IMR-90 (cell line): ENCODE data around the gene HOXA3. TPM values are rescaled to one million over a fixed set of nuclear protein-coding genes. Genes with fewer than 3 reads are reported as not detected.

ENCODE experiments used
- ATAC-seq: fragments of 200-7000 bp; cut with Tn5 transposase; 2 replicates; pipeline ENCODE4 v1.9.1; 2020; ENCODE audit warnings: low read depth, mild to moderate bottlenecking, moderate library complexity
- BruUV-seq: library from RNA; stranded (reverse); fragments of 400-500 nt; replicated peaks from 2 replicates; lab custom pipeline; 2021; lab: Mats Ljungman, UMichigan
- CTCF ChIA-PET: fragments of 300-600 bp; formaldehyde crosslinking; extraction: SDS; loops from one replicate; lab custom pipeline; 2021; ENCODE audit warnings: antibody characterized with exemption; lab: Yijun Ruan, JAX
- POLR2A ChIA-PET: fragments of 300-600 bp; sonication (Branson Sonifier 250); formaldehyde crosslinking; loops from one replicate; lab custom pipeline; 2022; ENCODE audit warnings: antibody characterized with exemption; ENCODE audit not compliant: unreplicated experiment; lab: Charles Lee
- DNase-seq: peaks from one replicate; pipeline ENCODE4 v3.0.0; 2013
- H2AFZ ChIP-seq: replicated peaks from 2 replicates; pipeline ENCODE3; 2013; ENCODE audit warnings: low read length, mild to moderate bottlenecking; ENCODE audit not compliant: poor library complexity
- H2AK5ac ChIP-seq: 2 replicates; pipeline ENCODE4 v1.6.1; 2013; ENCODE audit warnings: low read depth, low read length, inconsistent platforms
- H2AK9ac ChIP-seq: replicated peaks from 2 replicates; pipeline ENCODE3; 2013; ENCODE audit warnings: mild to moderate bottlenecking, low read depth, low read length, moderate library complexity; ENCODE audit not compliant: poor library complexity
- H2BK120ac ChIP-seq: 2 replicates; pipeline ENCODE4 v1.6.1; 2013; ENCODE audit warnings: low read depth, low read length, inconsistent platforms
- H2BK15ac ChIP-seq: 3 replicates; pipeline ENCODE4 v1.6.1; 2013; ENCODE audit warnings: low read depth, low read length, inconsistent platforms
- H2BK20ac ChIP-seq: 2 replicates; pipeline ENCODE4 v1.6.1; 2013; ENCODE audit warnings: low read depth, mild to moderate bottlenecking, inconsistent platforms, low read length, moderate library complexity
- H2BK5ac ChIP-seq: 2 replicates; pipeline ENCODE4 v1.6.1; 2013; ENCODE audit warnings: mild to moderate bottlenecking, low read depth, low read length, inconsistent platforms; ENCODE audit not compliant: poor library complexity, severe bottlenecking
- H3K14ac ChIP-seq: replicated peaks from 2 replicates; pipeline ENCODE4 v1.6.1; 2013; ENCODE audit warnings: low read depth, low read length, inconsistent platforms
- H3K18ac ChIP-seq: 2 replicates; pipeline ENCODE4 v1.6.1; 2013; ENCODE audit warnings: low read depth, low read length, control low read depth
- H3K23ac ChIP-seq: 2 replicates; pipeline ENCODE4 v1.6.1; 2013; ENCODE audit warnings: low read depth, low read length, inconsistent platforms
- H3K27ac ChIP-seq: 2 replicates; pipeline ENCODE4 v1.5.1; 2013; ENCODE audit warnings: mild to moderate bottlenecking, control low read depth, low read length; ENCODE audit not compliant: insufficient read depth
- H3K27me3 ChIP-seq: 2 replicates; pipeline ENCODE4 v1.6.1; 2013; ENCODE audit warnings: low read length; ENCODE audit not compliant: control insufficient read depth, insufficient read depth
- H3K36me3 ChIP-seq: 2 replicates; pipeline ENCODE4 v1.6.1; 2013; ENCODE audit warnings: low read length, mixed read lengths; ENCODE audit not compliant: control insufficient read depth, insufficient read depth
- H3K4ac ChIP-seq: 2 replicates; pipeline ENCODE4 v1.6.1; 2013; ENCODE audit warnings: low read depth, low read length, inconsistent platforms
- H3K4me1 ChIP-seq: 2 replicates; pipeline ENCODE4 v1.6.1; 2013; ENCODE audit warnings: low read length, mixed read lengths; ENCODE audit not compliant: control insufficient read depth, insufficient read depth
- H3K4me2 ChIP-seq: 2 replicates; pipeline ENCODE4 v1.6.1; 2013; ENCODE audit warnings: low read depth, mild to moderate bottlenecking, control low read depth, low read length, moderate library complexity
- H3K4me3 ChIP-seq: 2 replicates; pipeline ENCODE4 v1.5.1; 2013; ENCODE audit warnings: low read depth, mild to moderate bottlenecking, control low read depth, low read length, moderate library complexity; ENCODE audit not compliant: insufficient read depth
- H3K56ac ChIP-seq: 2 replicates; pipeline ENCODE4 v1.6.1; 2013; ENCODE audit warnings: low read length, inconsistent platforms; ENCODE audit not compliant: insufficient read depth; ENCODE audit errors: extremely low read depth
- H3K79me1 ChIP-seq, 2 experiments: 2 replicates each; pipeline ENCODE4 v1.6.1; 2013; ENCODE audit warnings: low read length in 2 of 2, inconsistent platforms in 1 of 2, low read depth in 1 of 2
- H3K9ac ChIP-seq: 2 replicates; pipeline ENCODE4 v1.6.1; 2013; ENCODE audit warnings: low read depth, low read length, control low read depth
- H3K9me1 ChIP-seq: 2 replicates; pipeline ENCODE4 v1.6.1; 2013; ENCODE audit warnings: low read length, inconsistent platforms; ENCODE audit not compliant: insufficient read depth
- H3K9me3 ChIP-seq: 2 replicates; pipeline ENCODE4 v1.6.1; 2013; ENCODE audit warnings: low read length; ENCODE audit not compliant: control insufficient read depth, insufficient read depth
- H4K20me1 ChIP-seq: 2 replicates; pipeline ENCODE4 v1.6.1; 2013; ENCODE audit warnings: low read length, inconsistent platforms; ENCODE audit not compliant: insufficient read depth
- H4K5ac ChIP-seq: 2 replicates; pipeline ENCODE4 v1.6.1; 2013; ENCODE audit warnings: mild to moderate bottlenecking, low read depth, low read length, control low read depth
- H4K8ac ChIP-seq, 2 experiments: 2 replicates each; pipeline ENCODE4 v1.6.1; 2013; ENCODE audit warnings: low read depth in 2 of 2, low read length in 2 of 2, control low read depth in 1 of 2, inconsistent platforms in 1 of 2
- H4K91ac ChIP-seq: 2 replicates; pipeline ENCODE4 v1.6.1; 2013; ENCODE audit warnings: low read depth, low read length, inconsistent platforms; ENCODE audit not compliant: insufficient read depth
- CHD1 ChIP-seq: IDR thresholded peaks from 2 replicates; pipeline ENCODE4 v1.6.1; 2012; ENCODE audit warnings: low read depth, low read length, improper control_type of control experiment
- RFX5 ChIP-seq: IDR thresholded peaks from 2 replicates; pipeline ENCODE4 v1.8.0; 2012; ENCODE audit warnings: low read depth, mild to moderate bottlenecking, low read length, moderate library complexity
- WGBS, 2 experiments: methylation state at CpG; one replicate each; pipeline versions ENCODE4 v1.1.5 to v1.1.7; 2013; ENCODE audit warnings: missing lambda C conversion rate in 2 of 2; ENCODE audit not compliant: insufficient read length in 1 of 2; ENCODE audit errors: extremely low coverage in 2 of 2; 5-methylcytosine and 5-hydroxymethylcytosine counted together
- dilution Hi-C: fragments of 300-500 bp; cut with HindIII; formaldehyde crosslinking; loops from one replicate; pipeline ENCODE4 v1.14.3; 2018; ENCODE audit warnings: low sequenced_read_pairs; ENCODE audit not compliant: unreplicated experiment
- in situ Hi-C: fragments of 300-500 bp; cut with MboI; formaldehyde crosslinking; loops from 3 replicates; pipeline ENCODE4 v1.14.3; 2019; ENCODE audit warnings: low sequenced_read_pairs, inconsistent platforms, mixed read lengths
- intact Hi-C: fragments of 100-400 bp; cut with micrococcal nuclease; formaldehyde crosslinking; loops from 2 replicates; pipeline ENCODE4 v1.10.0; 2022
- polyA plus RNA-seq, 3 experiments: library from polyadenylated mRNA; depleted of rRNA; stranded (reverse); fragments of >200 nt; gene quantifications; 2 replicates each; pipeline ENCODE4 v1.2.3, GENCODE V29; 2012; ENCODE audit warnings: low replicate concordance in 1 of 3
- total RNA-seq: library from RNA; depleted of rRNA; stranded (reverse); fragments of >200 nt; gene quantifications from 2 replicates; pipeline ENCODE4 v1.2.3, GENCODE V29; 2012

Gene HOXA3
- total and polyA plus RNA-seq, 2 of the 4 experiments (the other 2 are of a cell fraction) = 0.90 to 5.4 TPM

- peak overlapping the region; percentile 95 for H3K4me2 ChIP-seq
- WGBS, 2 experiments = 0% methylated on average over 2 of the region's 7 CpGs; no CpG with 5 or more reads in 1 of the 2 experiments
- peak overlapping the region; percentile 63 for H2BK20ac ChIP-seq
- H3K14ac ChIP-seq = peak overlapping the region; percentile 94
- H3K56ac ChIP-seq = peak overlapping the region; percentile 76
- intact Hi-C loops = loop anchor here (2.0 to 5.0 kb wide), 2 partner anchors 23 to 919 kb away; partner anchors contain the start of genes CBX3 and HNRNPA2B1
- H4K91ac ChIP-seq = peak overlapping the region; percentile 96
- H4K5ac ChIP-seq = peak overlapping the region; percentile 92
- peaks cover 5 to 48% of the 10 kb centered on the region in 2 experiments; a peak in 3 of 4 replicates for H3K79me1 ChIP-seq
- ATAC-seq = no peak
- CTCF ChIA-PET = interaction anchor here (0.6 to 1.2 kb wide), 2 partner anchors 23 to 40 kb away, joined by 3 read pairs; no protein-coding TSS in a partner anchor
- no peaks in the 10 kb centered on the region for H3K27me3 ChIP-seq
- no peak overlapping the region for H2AK9ac ChIP-seq
- H2BK5ac ChIP-seq = peak overlapping the region; percentile 88
- H2BK120ac ChIP-seq = peak overlapping the region; percentile 94
- peak overlapping the region; percentile 67 for H3K18ac ChIP-seq
- H3K9me1 ChIP-seq = peaks cover 12% of the 10 kb centered on the region
- peak overlapping the region; percentile 80 for H3K23ac ChIP-seq
- TF ChIP-seq CHD1 (peak; percentile 34; the same call in 1 of the 2 replicates), RFX5 (no peak)
- H4K8ac ChIP-seq = peak overlapping the region; percentile 90 to 93; a peak in 3 of 4 replicates
- H2BK15ac ChIP-seq = peak overlapping the region; percentile 64
- peak overlapping the region; percentile 48 for H3K4me3 ChIP-seq
- in situ Hi-C loops = no loop called here
- no TSS peak for BruUV-seq
- H3K27ac ChIP-seq = peak overlapping the region; percentile 99
- no peaks in the 10 kb centered on the region for H3K9me3 ChIP-seq
- peak overlapping the region; percentile 84 for H2AFZ ChIP-seq
- peaks cover 36% of the 10 kb centered on the region for H3K4me1 ChIP-seq
- peak overlapping the region; percentile 98 for H3K4ac ChIP-seq
- POLR2A ChIA-PET = interaction anchor here (1.5 kb wide), 1 partner anchor 16 kb away, joined by 3 read pairs; no protein-coding TSS in a partner anchor
- H4K20me1 ChIP-seq = 0 out of 2 replicates have a peak, but pooled peaks cover 2% of the 10 kb centered on the region
- peaks cover 5% of the 10 kb centered on the region; the same call in 1 of the 2 replicates for H3K36me3 ChIP-seq
- H3K9ac ChIP-seq = peak overlapping the region; percentile 96
- dilution Hi-C loops = no loop called here
- 0 out of 2 replicates have a peak overlapping the region, but pooled peaks have one; percentile 76 for H2AK5ac ChIP-seq
- peak; percentile 23 for DNase-seq
Observed at GRCh38 chr7:27121684-27122076, 30.7 kb downstream of the HOXA3 start.
